HL-60/S4 (cell line): ENCODE measurements around the gene APMAP.

Experiments
- in situ Hi-C: fragments of 300-500 bp; cut with MboI; formaldehyde crosslinking; loops from 2 replicates; pipeline ENCODE4 v1.14.3; 2022; ENCODE audit warnings: low sequenced_read_pairs

Gene APMAP, protein sequence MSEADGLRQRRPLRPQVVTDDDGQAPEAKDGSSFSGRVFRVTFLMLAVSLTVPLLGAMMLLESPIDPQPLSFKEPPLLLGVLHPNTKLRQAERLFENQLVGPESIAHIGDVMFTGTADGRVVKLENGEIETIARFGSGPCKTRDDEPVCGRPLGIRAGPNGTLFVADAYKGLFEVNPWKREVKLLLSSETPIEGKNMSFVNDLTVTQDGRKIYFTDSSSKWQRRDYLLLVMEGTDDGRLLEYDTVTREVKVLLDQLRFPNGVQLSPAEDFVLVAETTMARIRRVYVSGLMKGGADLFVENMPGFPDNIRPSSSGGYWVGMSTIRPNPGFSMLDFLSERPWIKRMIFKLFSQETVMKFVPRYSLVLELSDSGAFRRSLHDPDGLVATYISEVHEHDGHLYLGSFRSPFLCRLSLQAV

DNA sequence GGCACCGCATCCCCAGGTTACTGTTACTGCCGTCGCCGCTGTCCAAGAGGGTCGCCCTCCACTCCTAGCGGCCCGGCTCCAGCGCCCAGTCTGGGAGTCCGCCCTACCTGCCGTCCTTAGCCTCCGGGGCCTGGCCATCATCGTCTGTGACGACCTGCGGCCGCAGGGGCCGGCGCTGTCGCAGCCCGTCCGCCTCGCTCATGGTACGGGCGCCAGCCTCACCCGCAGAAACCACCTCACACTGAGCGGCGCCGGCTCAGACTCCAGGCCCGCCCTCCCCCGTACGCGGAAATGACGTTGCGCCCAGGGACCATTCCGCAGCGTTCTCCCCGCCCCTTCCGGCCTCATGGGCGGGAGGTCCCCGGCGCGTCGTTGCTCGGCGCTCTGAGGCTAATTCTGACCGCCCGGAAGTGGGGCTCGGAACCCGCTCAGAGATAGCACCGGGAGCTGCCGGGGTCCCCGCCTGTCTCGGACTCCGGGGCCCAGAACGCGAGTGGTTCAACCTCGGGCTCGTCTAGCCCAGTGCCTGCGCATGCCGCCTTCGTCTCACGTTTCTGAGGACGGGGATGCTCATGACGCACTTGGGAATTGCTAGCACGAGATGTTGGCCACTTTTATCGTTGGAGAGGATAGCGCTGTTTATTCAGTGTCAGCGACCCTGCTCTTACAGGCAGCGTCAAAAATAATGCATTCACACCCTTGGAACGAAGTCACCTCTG, at the start of gene APMAP:
Gene APMAP (minus strand): TSS at position 265 of the 719 bp plus-strand sequence. CDS start 63 bp downstream, at position 202.
- in situ Hi-C loops: loop anchor here (10.0 kb wide), 1 partner anchor 412 kb away; the partner anchor contains the start of gene GINS1

DNA sequence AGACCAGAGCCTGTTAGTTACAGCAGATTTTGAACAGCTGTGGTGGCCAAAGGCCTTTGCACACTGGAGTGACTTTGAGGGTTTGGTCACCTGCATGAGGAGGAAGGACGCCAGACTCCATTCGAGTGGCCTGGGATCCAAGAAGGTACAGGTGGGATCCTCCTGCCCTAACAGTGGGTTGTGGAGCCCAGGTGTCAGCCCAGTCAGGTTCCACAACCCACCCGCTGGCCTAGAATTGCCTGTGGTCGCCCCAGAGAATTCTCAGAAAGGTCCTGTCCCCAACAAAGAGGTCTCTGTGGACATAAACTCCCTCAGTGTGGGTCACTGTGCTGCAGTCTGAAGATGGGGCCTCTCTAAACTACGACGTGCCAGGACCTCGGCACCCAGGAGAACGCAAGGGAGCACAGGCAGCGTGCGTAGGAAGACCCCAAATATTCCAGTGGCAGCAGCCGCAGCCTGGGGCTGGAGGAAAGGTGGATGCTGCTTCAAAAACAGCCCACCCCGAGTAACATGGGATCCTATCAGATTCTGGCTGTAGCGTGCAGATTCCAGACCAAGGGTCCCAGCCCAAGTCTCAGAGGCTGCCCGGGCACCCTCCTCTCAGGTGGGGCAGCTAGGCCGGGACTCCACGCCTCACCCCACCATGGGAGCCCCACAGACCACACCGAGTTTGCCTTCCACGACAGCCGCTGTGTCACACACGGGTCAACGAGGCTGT, 49.4 kb upstream of the APMAP start:
- in situ Hi-C loops: no loop called here

DNA sequence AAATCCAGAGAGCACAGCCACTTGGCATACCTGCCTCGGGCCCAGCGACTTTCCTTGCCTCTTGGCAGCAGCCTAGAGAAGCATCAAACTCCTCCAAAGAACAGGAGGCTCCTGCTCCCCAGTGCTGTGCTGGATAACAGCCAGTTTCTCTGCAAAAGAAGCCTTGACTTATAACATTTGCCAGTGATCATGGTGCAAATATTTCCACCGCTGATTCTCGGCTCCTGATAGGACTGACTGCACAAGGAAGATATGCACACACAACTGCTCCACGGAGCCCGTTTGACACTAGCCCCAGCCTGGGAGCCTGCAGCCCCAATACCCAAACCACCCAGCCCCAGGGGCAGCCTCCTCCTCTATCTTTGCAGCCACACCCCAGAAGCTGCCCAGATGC, 47.9 kb upstream of the APMAP start:
- in situ Hi-C loops: no loop called here

DNA sequence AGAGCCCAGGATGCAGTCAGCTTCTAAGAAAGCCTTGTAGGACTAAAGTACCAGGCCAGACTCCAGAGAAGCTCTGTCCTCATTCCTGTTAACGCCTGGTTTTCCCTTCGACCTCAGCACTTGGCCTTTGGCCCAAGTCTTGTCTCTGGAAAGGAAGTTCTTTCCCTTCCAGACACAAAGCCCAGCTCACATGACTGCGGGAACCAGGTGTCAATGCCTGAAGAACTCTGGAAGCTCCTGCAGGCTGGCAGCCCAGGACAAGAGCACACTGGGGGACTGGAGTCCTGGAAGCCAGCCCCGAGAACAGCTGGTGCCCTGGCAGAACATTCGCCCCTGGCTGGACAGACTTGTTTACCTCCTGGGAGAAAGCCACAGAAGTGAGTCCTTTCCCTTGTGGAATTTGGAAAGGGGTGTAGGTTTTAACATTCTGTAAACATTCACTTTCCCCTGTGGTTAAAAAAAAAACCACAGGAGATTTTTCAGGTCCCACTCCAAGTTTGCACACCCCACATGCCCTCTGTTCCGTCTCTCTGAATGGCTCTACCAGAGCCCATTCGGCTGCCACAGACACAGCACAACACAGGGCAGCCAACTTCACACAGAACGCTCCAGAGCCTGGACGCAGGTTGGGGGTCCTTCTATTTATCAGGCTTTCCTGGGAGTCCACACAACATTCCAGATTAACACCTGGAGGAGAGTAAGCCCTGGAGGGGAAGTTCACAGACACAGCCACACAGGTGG, 47.3 kb upstream of the APMAP start:
- in situ Hi-C loops: no loop called here

DNA sequence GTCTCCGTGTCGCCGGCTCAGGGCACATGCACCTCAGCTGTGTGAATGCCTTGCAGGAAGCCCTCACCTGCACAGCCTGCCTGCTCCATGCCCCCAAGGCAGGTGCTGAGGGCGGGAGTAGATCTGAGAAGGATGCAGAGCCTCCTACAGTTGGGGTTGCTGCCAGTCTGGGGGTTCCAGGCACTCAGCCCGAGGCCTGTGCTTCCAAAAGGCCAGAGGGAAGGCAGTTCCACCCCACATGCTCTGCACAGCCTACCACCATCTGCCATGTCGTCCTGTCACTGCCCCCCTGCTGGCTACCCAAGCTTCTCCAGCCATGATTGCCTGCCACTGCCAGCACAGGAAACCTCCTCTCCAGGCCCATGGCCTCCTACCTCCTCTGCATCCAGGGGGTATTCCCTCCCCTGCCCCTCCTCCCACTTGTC, 46.1 kb upstream of the APMAP start:
- in situ Hi-C loops: no loop called here

DNA sequence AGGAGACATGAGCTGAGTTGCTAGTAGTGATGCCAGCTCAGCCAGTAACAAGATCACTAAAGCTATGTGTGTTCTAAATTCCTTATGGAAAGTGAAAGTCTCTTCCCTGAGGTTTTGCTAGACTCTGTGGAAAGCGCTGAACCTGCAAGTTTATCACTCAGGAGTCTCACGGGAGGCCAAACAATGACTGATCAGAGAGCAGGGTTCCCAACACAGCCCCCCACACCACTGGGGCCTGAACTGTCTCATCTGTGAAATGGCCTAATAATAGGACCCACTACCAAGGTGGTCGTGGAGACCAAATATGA, 45.5 kb upstream of the APMAP start:
- in situ Hi-C loops: no loop called here

DNA sequence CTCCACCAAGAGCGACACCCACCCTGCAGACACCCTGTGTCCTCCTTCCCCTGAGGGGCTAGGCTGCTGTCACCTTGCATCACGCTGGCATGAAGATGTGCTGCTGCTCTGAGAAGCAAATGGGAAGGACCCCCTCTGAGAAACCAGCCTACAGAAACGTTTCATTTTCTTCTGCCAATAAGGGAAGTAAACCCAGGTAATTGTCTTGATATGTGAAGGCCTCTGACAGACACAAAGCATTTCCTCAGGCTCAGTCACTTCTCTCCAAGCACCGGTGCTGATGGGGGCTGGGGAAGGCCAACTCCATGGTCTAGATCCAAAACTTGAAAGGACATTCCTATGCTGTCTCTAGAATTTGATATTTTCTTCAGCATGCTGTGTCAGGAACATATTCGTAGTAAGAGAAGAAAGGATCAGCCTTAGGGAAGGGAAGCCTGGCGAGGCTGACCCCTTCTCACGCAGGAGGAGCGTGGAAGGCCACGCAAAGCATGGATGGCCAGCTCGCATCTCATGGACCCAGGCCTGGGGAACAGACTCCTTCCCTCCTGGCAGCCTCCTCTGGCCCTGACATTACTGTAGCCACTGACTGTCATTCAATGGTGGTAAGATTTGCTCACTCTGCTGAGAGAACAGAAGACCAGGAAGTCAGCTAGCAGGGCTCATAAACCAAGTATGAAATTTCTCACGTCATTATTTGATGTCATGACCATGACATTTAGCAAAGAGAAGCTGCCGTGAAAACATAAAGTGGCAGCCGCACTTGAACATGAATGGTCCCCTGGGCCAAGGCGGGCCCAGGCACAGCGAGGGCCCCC, 44.9 kb upstream of the APMAP start:
- in situ Hi-C loops: no loop called here

DNA sequence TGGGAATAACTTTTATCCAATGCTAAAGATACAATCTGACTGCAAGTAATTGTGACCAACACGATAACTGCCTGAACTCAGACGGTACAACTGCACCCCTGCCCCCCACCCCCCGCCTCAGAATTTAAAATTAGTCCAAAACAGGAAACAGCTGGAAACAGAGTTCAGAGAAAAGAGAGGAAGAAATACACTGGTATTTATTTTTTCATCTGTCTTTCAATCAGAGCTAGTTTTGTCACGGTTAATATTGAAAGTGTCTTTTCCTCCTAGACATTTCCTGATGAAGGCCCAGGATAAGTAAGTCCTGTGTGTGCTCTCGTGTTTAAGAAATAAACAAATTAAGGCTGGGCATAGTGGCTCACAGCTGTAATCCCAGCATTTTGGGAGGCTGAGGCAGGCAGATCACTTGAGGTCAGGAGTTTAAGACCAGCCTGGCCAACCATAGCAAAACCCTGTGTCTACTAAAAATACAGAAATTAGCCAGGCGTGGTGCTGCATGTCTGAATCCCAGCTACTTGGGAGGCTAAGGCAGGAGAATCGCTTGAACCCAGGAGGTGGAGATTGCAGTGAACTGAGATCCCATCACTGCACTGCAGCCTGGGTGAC, 43.9 kb upstream of the APMAP start:
- in situ Hi-C loops: no loop called here

DNA sequence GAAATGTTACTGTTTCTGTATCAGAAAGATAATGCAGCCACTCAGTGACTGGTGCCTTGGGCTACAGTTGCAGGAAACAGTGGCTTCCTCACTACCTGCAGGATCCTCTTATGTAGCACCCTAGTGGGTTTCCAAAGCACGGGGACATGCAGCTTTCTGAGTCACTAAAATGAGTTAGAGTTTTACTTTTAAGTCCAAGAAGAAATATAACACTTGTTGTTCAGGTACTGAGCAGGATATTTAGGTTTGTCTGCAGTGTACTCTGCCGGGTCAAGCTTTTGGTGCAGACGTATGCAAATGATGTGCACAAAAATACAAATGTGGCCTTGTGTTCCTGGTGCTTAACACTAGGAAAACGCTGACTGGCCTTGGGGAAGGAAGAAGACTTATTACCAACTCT, 43.4 kb upstream of the APMAP start:
- in situ Hi-C loops: no loop called here

DNA sequence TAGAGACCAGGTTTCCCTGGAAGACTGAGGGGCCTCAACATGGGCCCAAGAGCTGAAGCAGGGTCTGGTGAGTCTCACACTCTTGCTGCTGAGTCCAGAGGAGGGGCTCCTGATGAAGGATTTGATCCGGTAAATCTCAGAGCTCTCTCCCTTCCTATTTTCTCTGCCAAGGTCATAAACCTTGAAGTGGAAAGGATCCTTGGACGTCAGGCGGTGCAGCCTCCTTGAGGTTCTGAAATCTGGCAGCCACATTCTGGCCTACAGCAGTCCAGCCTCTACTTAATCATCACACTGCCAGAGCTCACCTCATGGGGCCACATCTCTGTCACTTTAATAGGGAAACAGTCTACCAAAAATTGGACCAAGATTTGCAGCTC, 41.4 kb upstream of the APMAP start:
- in situ Hi-C loops: no loop called here

DNA sequence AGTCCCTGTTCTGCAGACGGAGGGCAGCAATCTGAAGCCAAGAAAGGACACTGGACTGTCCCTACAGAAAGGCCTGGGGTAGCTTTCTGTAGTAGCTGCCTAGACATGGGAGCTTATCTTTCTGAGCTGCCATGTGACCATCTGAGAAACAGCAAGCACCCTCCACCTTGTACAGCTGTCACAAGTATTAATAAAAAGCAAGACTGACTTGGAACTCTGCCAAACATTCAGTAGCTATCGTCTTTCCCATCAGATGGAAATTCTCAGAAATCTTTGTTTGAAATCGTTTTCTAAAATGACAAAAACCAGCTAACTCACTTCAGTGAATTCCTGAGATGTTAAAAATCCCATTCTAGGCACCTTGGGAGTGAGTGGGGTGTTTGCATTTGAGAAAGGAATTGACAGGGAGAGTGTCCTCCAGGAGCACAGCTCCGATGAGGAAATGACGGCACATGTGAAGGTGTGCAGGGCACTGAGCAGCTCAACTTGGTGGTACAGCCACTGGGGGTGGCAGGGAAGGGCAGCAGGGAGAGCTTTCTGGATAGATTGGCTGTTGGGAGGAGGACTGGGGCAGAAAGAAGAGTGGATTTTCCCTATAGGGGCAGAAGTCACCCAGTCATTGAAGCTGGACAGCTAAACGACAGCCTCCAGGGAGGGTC, 40.8 kb upstream of the APMAP start:
- in situ Hi-C loops: no loop called here

DNA sequence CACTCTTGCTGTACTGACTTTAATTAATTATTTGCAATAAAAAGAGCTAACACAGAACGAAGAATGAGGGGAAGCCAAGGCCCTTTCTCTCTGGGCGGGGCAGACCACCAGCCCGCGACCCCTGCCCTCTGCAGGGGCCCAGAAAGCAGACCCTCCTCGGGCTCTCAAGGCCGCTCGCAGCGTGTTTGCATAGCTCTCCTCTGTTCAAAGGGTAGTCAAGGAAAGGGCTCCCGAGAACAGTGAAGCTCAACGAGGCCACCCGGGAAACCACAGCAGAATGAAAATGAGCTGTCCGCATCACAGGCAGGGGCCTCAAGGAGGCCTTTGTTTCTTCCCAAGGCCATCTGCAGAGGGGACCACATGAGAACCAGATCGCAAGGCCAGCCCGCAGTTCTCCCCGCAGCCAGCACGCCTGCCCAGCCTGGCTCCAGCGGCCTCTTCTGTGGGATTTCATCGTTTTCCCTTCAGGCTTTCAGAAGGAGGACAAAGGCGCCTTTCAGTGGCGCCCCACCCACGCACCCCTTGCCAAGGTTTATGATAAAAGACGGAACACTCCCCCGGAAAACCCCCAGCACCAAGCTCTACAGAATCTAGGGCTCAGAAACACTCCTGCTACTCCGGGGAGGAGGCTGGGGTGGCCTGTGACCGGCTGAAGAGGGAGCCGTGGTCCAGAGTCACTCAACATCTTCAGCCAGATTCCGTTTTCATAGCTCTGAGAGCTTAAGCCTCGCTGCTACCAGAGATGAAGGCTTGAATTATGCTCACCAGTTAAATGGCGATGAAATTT, 40.1 kb upstream of the APMAP start:
- in situ Hi-C loops: no loop called here

DNA sequence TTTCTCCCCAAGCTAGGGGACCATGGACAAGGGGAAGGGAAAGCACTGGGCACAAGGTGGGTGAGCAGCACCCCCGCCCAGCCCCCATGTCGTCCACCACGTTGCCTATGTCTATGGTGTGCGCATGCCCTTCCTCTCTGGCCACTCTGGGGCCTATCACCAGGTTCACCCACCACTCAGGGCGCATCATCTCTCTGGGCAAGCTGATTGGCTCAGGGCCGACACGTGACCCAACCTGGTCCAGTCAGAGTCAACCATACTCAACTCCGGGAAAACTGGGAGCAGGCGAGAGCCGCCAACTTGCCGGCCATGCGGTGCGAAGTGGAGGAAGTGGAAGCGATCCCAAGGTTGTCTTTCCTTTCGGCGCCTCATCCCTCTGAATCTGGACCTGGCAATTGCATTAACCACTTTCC, 39.5 kb upstream of the APMAP start:
- in situ Hi-C loops: no loop called here

DNA sequence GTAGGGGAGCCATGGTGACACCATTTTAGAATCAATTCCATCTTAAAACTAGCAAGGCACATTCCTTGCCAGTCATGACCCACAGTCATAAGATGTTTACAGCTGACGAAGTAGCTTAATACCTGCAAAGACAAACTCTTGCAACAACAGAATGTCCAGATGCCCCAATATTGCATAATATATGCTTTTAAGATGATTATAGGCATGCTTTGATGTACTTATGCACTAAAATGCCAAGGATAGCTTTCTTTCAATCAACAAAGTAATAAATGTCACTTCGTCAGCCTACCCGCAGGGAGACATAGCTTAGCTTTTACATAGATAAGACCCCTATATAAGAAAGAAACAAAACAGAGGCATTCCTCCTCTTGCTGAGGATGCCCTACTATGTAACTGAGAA, 38.7 kb upstream of the APMAP start:
- in situ Hi-C loops: no loop called here

DNA sequence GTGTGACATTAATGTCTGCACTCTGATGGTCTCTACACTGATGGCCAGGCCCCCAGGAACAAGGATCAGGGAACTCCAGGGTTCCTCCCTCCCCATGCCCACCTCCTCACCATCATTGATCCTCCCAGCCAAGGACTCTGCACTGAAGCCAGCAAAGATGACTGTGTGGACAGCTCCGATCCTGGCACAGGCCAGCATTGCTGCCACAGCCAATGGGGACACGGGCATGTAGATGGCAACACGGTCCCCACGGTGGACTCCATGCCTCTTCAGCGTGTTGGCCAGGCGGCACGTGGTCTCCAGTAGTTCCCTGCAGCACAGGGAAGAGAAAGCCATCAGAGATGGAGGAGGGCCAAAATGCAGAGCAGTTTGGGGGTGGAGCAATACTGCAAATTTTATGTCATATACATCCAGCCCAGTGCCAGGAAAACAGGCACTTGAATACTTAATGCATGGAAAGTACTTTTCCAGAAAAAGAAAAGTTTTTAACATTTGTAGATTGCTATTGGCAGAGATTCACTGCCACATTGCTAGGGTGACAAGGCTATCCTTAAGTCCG, 38.2 kb upstream of the APMAP start:
- in situ Hi-C loops: no loop called here

DNA sequence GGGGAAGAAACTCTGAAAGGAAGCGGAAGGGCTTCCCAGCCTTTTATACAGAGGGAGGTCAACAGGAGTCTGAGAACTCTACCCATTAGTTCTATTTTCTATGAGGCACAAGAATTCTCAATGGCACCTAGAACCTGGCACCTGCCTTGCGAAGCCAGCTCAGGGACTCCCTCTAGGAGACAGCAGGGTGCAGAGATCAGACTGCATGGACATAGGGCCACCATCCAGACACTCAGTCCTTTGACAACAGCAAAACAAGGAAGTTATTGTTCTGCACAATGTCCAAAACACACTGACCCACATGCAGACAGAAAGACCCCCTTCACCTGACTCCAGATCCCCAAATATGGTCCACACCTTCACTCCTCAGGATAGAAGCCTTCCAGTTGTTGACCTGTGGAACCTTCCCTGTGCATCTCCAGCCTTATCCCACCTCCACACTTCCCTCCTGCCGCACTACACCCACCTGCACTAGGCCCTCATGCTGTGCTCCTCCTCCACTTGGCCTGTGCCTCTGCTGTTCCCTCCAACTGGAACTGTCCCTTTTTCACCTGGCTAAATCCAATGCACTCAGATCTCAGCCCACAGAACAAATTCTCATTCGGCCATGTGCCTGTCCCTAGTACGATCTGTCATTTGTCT, 37.6 kb upstream of the APMAP start:
- in situ Hi-C loops: no loop called here

DNA sequence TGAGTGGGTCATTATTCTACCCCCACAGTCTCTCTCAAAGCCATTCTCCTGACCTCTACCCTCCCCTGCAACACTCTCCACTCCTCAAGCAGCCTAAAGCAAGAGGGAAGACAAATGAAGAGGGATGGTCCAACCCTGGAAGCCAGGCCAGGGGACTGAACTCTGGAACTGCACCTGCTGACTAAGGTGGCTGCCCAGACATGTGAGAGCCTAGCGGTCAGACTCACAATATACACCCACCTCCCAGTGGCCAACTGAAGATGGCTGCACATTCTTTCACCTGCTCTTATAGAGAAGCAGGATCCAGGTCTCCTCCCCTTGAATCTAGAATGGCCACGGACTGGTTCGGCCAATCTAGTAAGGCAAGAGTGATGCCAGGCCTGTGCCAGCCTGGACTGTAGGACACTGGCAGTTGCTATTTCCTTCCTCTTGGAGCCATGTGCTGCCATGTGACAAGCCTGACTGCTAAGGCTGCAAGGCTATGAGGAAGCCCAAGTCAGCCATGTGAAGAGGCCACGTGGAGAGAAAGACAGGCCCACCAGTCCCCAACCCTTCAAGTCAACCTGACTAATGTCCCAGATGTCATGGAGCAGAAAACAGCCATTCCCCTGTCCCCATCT, 33.5 kb upstream of the APMAP start:
- in situ Hi-C loops: no loop called here
